Activated B cell treated with CpG ODN at 0.5 μM for 24 hours (primary cell): Measurements from ENCODE around the gene CNOT8. TPM values are rescaled to one million over a fixed set of nuclear protein-coding genes. Genes with fewer than 3 reads are reported as not detected.

Experiments used
- ATAC-seq: fragments of 200-7000 bp; cut with Tn5 transposase; one replicate; pipeline ENCODE4 v1.10.0; 2021; ENCODE audit warnings: low read depth, mild to moderate bottlenecking, moderate library complexity
- CTCF ChIA-PET: fragments of 350-600 bp; sonication (Branson Sonifier 250); formaldehyde crosslinking; loops from one replicate; lab custom pipeline; 2021; ENCODE audit warnings: antibody characterized with exemption; lab: Charles Lee
- POLR2A ChIA-PET: fragments of 350-600 bp; sonication (Branson Sonifier 250); formaldehyde crosslinking; loops from one replicate; lab custom pipeline; 2021; ENCODE audit warnings: antibody characterized with exemption; lab: Charles Lee
- DNase-seq: peaks from one replicate; pipeline ENCODE4 v3.0.0; 2022
- H3K27ac Mint-ChIP-seq: one replicate; pipeline ENCODE4 v1.8.0; 2020; ENCODE audit warnings: mixed read lengths
- H3K27me3 Mint-ChIP-seq: one replicate; pipeline ENCODE4 v1.8.0; 2021; ENCODE audit warnings: mixed read lengths
- H3K36me3 Mint-ChIP-seq: one replicate; pipeline ENCODE4 v1.8.0; 2021; ENCODE audit warnings: low read depth, mixed read lengths
- H3K4me1 Mint-ChIP-seq: one replicate; pipeline ENCODE4 v1.8.0; 2021; ENCODE audit warnings: mixed read lengths
- H3K4me3 Mint-ChIP-seq: one replicate; pipeline ENCODE4 v1.8.0; 2020; ENCODE audit warnings: mild to moderate bottlenecking, mixed read lengths
- H3K9me3 Mint-ChIP-seq: one replicate; pipeline ENCODE4 v1.8.0; 2020; ENCODE audit warnings: mixed read lengths
- CTCF ChIP-seq: fragments of 200-600 bp; IDR thresholded peaks from one replicate; pipeline ENCODE4 v1.8.0; 2022; ENCODE audit warnings: antibody characterized with exemption, mild to moderate bottlenecking
- intact Hi-C: fragments of 100-400 bp; cut with micrococcal nuclease; formaldehyde crosslinking; loops from one replicate; pipeline ENCODE4 v1.15.1; 2024
- total RNA-seq: library from RNA; stranded (reverse); gene quantifications from 2 replicates; pipeline ENCODE4 v1.2.3, GENCODE V29; 2022

Gene CNOT8
- total RNA-seq, 1 donor from 2014 or later = 57.3 TPM

GRCh38 chr5:154868702-154869101 is 10.3 kb downstream of the CNOT8 start:
- ChIA-PET CTCF (no interaction called here), POLR2A (interaction anchor here (0.6 to 1.3 kb wide), 2 partner anchors 10 to 630 kb away, joined by 3 to 4 read pairs; partner anchors contain the start of gene CNOT8)
- H3K4me3 Mint-ChIP-seq = no peak overlapping the region
- DNase-seq (no peak), ATAC-seq (no peak)
- no peak for TF ChIP-seq CTCF
- H3K36me3 Mint-ChIP-seq = peaks cover 67% of the 10 kb centered on the region
- intact Hi-C loops = no loop called here
- no peaks in the 10 kb centered on the region for H3K27me3 Mint-ChIP-seq
- no peak overlapping the region for H3K27ac Mint-ChIP-seq
- H3K9me3 Mint-ChIP-seq = no peaks in the 10 kb centered on the region
- H3K4me1 Mint-ChIP-seq = peaks cover 18% of the 10 kb centered on the region

GRCh38 chr5:154871734-154872133 is 13.3 kb downstream of the CNOT8 start:
- H3K9me3 Mint-ChIP-seq = no peaks in the 10 kb centered on the region
- no peaks in the 10 kb centered on the region for H3K27me3 Mint-ChIP-seq
- DNase-seq (no peak), ATAC-seq (no peak)
- POLR2A ChIA-PET = no interaction called here
- intact Hi-C loops = no loop called here
- CTCF ChIA-PET = no interaction called here
- no peak for TF ChIP-seq CTCF
- peaks cover 69% of the 10 kb centered on the region for H3K36me3 Mint-ChIP-seq
- H3K27ac Mint-ChIP-seq = no peak overlapping the region
- H3K4me1 Mint-ChIP-seq = no peaks in the 10 kb centered on the region
- H3K4me3 Mint-ChIP-seq = no peak overlapping the region

- Mint-ChIP-seq H3K36me3 (peaks cover 68% of the 10 kb centered on the region), H3K4me3 (no peak overlapping the region)
Measured at GRCh38 chr5:154873791-154874331, 15.4 kb downstream of the CNOT8 start.

GRCh38 chr5:154878642-154879335 is 20.4 kb downstream of the CNOT8 start:
- intact Hi-C loops = no loop called here
- Mint-ChIP-seq H3K36me3 (peaks cover 73% of the 10 kb centered on the region), H3K27me3 (no peaks in the 10 kb centered on the region), H3K4me1 (no peaks in the 10 kb centered on the region), H3K9me3 (peaks cover 15% of the 10 kb centered on the region), H3K4me3 (no peak overlapping the region), H3K27ac (no peak overlapping the region)
- ATAC-seq = no peak
- CTCF ChIA-PET = no interaction called here
- no peak for DNase-seq
- POLR2A ChIA-PET = no interaction called here
- TF ChIP-seq CTCF = no peak

More at GRCh38 chr5:154873791-154874331, 15.4 kb downstream of the CNOT8 start:
- Mint-ChIP-seq H3K27ac (no peak overlapping the region), H3K9me3 (peaks cover 1% of the 10 kb centered on the region), H3K4me1 (no peaks in the 10 kb centered on the region), H3K27me3 (no peaks in the 10 kb centered on the region)
- intact Hi-C loops = no loop called here
- ATAC-seq (no peak), DNase-seq (no peak)
- ChIA-PET CTCF (no interaction called here), POLR2A (no interaction called here)
- TF ChIP-seq CTCF = no peak

GRCh38 chr5:154881986-154882385 is 23.6 kb downstream of the CNOT8 start:
- TF ChIP-seq CTCF = no peak
- H3K27me3 Mint-ChIP-seq = no peaks in the 10 kb centered on the region
- DNase-seq = no peak
- ChIA-PET POLR2A (interaction anchor here (0.7 kb wide), 2 partner anchors 27 to 405 kb away, joined by 5 to 7 read pairs; no protein-coding TSS in a partner anchor), CTCF (no interaction called here)
- H3K4me3 Mint-ChIP-seq = no peak overlapping the region
- no peak overlapping the region for H3K27ac Mint-ChIP-seq
- H3K9me3 Mint-ChIP-seq = peaks cover 34% of the 10 kb centered on the region
- no peak for ATAC-seq
- intact Hi-C loops = no loop called here
- H3K36me3 Mint-ChIP-seq = peaks cover 75% of the 10 kb centered on the region
- no peaks in the 10 kb centered on the region for H3K4me1 Mint-ChIP-seq
